ENCODE results near the gene BRINP1.
A peak's percentile ranks its signal among the peaks of the same experiment; 100 is the strongest.

The BRINP1 gene

GRCh38 chr9:119278171-119278570, 91.1 kb downstream of the BRINP1 start:
- peak in 2 of 3 experiments; percentile 44 to 70 for DNase-seq

GRCh38 chr9:119273984-119274665, 95.1 kb downstream of the BRINP1 start:
- no peak for DNase-seq

GRCh38 chr9:119273325-119273904, 95.8 kb downstream of the BRINP1 start:
- DNase-seq = no peak

- no peak for DNase-seq
These were observed 96.6 kb downstream of the BRINP1 start for GRCh38 chr9:119272500-119273211.

GRCh38 chr9:119268985-119269384, 100.2 kb downstream of the BRINP1 start:
- DNase-seq = no peak

GRCh38 chr9:119264165-119264564, 105.1 kb downstream of the BRINP1 start:
- no peak for DNase-seq

- DNase-seq = no peak
These were observed 111.6 kb downstream of the BRINP1 start for GRCh38 chr9:119257592-119257991.

GRCh38 chr9:119255116-119255515, 114.1 kb downstream of the BRINP1 start:
- DNase-seq = peak in 1 of 3 experiments; percentile 12

GRCh38 chr9:119252671-119253299, 116.5 kb downstream of the BRINP1 start:
- no peak for DNase-seq

GRCh38 chr9:119251936-119252335, 117.3 kb downstream of the BRINP1 start:
- DNase-seq = no peak

GRCh38 chr9:119250730-119251129, 118.5 kb downstream of the BRINP1 start:
- DNase-seq = no peak

- DNase-seq = no peak
These were observed 128.7 kb downstream of the BRINP1 start for GRCh38 chr9:119240546-119240945.

GRCh38 chr9:119234636-119235035, 134.6 kb downstream of the BRINP1 start:
- DNase-seq = no peak

- no peak for DNase-seq
These were observed 141.8 kb downstream of the BRINP1 start for GRCh38 chr9:119227422-119227821.

GRCh38 chr9:119224431-119224830, 144.8 kb downstream of the BRINP1 start:
- DNase-seq = no peak

GRCh38 chr9:119221276-119221675, 148.0 kb downstream of the BRINP1 start:
- DNase-seq = no peak

GRCh38 chr9:119218293-119218692, 150.9 kb downstream of the BRINP1 start:
- no peak for DNase-seq

- no peak for DNase-seq
These were observed 152.4 kb downstream of the BRINP1 start for GRCh38 chr9:119216651-119217331.

- DNase-seq = no peak
These were observed 153.6 kb downstream of the BRINP1 start for GRCh38 chr9:119215651-119216050.

GRCh38 chr9:119213471-119213870, 155.8 kb downstream of the BRINP1 start:
- DNase-seq = no peak

GRCh38 chr9:119197893-119198607, 171.2 kb downstream of the BRINP1 start:
- no peak for DNase-seq

GRCh38 chr9:119195521-119195920, 173.7 kb downstream of the BRINP1 start:
- peak in 2 of 3 experiments; percentile 30 to 71 for DNase-seq
